Stimulated activated CD8-positive, alpha-beta memory T cell treated with anti-CD3 and anti-CD28 coated beads, Interleukin-15, amount 100 ng/mL, for 1 hour (primary cell): ENCODE results near the gene PSAPL1.

Experiments
- DNase-seq: peaks from one replicate; pipeline ENCODE4 v3.0.0-alpha.2; 2020; ENCODE audit warnings: low read depth

The PSAPL1 gene

GRCh38 chr4:7418131-7418943, 16.4 kb downstream of the PSAPL1 start:
- DNase-seq: no peak

- DNase-seq: no peak
Measured at GRCh38 chr4:7417639-7418038, 17.1 kb downstream of the PSAPL1 start.

- no peak for DNase-seq
Measured at GRCh38 chr4:7416745-7417432, 17.8 kb downstream of the PSAPL1 start.

GRCh38 chr4:7415927-7416686, 18.6 kb downstream of the PSAPL1 start:
- no peak for DNase-seq

- DNase-seq: no peak
Measured at GRCh38 chr4:7414736-7415510, 19.8 kb downstream of the PSAPL1 start.

- DNase-seq: no peak
Measured at GRCh38 chr4:7414046-7414445, 20.7 kb downstream of the PSAPL1 start.

- DNase-seq: no peak
Measured at GRCh38 chr4:7412554-7412912, 22.2 kb downstream of the PSAPL1 start.

GRCh38 chr4:7411896-7412553, 22.7 kb downstream of the PSAPL1 start:
- no peak for DNase-seq

GRCh38 chr4:7411491-7411890, 23.2 kb downstream of the PSAPL1 start:
- DNase-seq: no peak

- no peak for DNase-seq
Measured at GRCh38 chr4:7410446-7410845, 24.3 kb downstream of the PSAPL1 start.

- DNase-seq: no peak
Measured at GRCh38 chr4:7408166-7408565, 26.6 kb downstream of the PSAPL1 start.

GRCh38 chr4:7403001-7403400, 31.7 kb downstream of the PSAPL1 start:
- DNase-seq: no peak

GRCh38 chr4:7402526-7402925, 32.2 kb downstream of the PSAPL1 start:
- no peak for DNase-seq

- DNase-seq: no peak
Measured at GRCh38 chr4:7400671-7401298, 33.9 kb downstream of the PSAPL1 start.

GRCh38 chr4:7399440-7400234, 35.1 kb downstream of the PSAPL1 start:
- DNase-seq: no peak

- no peak for DNase-seq
Measured at GRCh38 chr4:7398788-7399439, 35.8 kb downstream of the PSAPL1 start.

GRCh38 chr4:7398104-7398423, 36.7 kb downstream of the PSAPL1 start:
- DNase-seq: no peak

GRCh38 chr4:7397206-7398103, 37.3 kb downstream of the PSAPL1 start:
- no peak for DNase-seq
